Neural cell (in vitro differentiated cells): Measurements from ENCODE around the gene MMUT. TPM values are rescaled to one million over a fixed set of nuclear protein-coding genes. Genes with fewer than 3 reads are reported as not detected.

ENCODE experiments used
- H2AFZ ChIP-seq: fragments of 200-600, 300-800 bp; sonication (generic), shearing (Covaris generic); 2 replicates; pipeline ENCODE4 v1.6.0; 2014; ENCODE audit warnings: low read depth, mild to moderate bottlenecking, antibody characterized with exemption, low read length, moderate library complexity
- H3F3A ChIP-seq: fragments of 200-600 bp; shearing (Covaris generic); 2 replicates; pipeline ENCODE4 v1.6.1; 2016; ENCODE audit warnings: mild to moderate bottlenecking, moderate library complexity, mixed read lengths, antibody characterized with exemption, low read length; ENCODE audit not compliant: insufficient read depth, poor library complexity, severe bottlenecking
- H3K27ac ChIP-seq: fragments of 200-600, 300-800 bp; sonication (generic), shearing (Covaris generic); 2 replicates; pipeline ENCODE4 v1.5.1; 2014; ENCODE audit warnings: mild to moderate bottlenecking, low read length, moderate library complexity
- H3K27me3 ChIP-seq: fragments of 300-800, 200-600 bp; sonication (generic), shearing (Covaris generic); 2 replicates; pipeline ENCODE4 v1.6.0; 2014; ENCODE audit warnings: mild to moderate bottlenecking, low read depth, low read length, moderate library complexity; ENCODE audit not compliant: insufficient read depth
- H3K36me3 ChIP-seq: fragments of 300-800, 200-600 bp; sonication (generic), shearing (Covaris generic); 2 replicates; pipeline ENCODE4 v1.5.1; 2014; ENCODE audit warnings: mild to moderate bottlenecking, antibody characterized with exemption, low read length, moderate library complexity; ENCODE audit not compliant: insufficient read depth
- H3K4me2 ChIP-seq: fragments of 300-800, 200-600 bp; sonication (generic), shearing (Covaris generic); 2 replicates; pipeline ENCODE4 v1.6.0; 2014; ENCODE audit warnings: mild to moderate bottlenecking, low read length
- H3K4me3 ChIP-seq: fragments of 300-800, 200-600 bp; sonication (generic), shearing (Covaris generic); 2 replicates; pipeline ENCODE4 v1.5.1; 2014; ENCODE audit warnings: mild to moderate bottlenecking, low read length, moderate library complexity
- H3K79me2 ChIP-seq: fragments of 200-600 bp; shearing (Covaris generic); replicated peaks from 2 replicates; pipeline ENCODE4 v1.6.0; 2014; ENCODE audit warnings: mild to moderate bottlenecking, low read length, moderate library complexity; ENCODE audit not compliant: insufficient read depth
- H3K9ac ChIP-seq: fragments of 300-800, 200-600 bp; sonication (generic), shearing (Covaris generic); 2 replicates; pipeline ENCODE4 v1.6.1; 2016; ENCODE audit warnings: mild to moderate bottlenecking, low read length, mixed read lengths
- H3K9me2 ChIP-seq: fragments of 200-600 bp; shearing (Covaris generic); 2 replicates; pipeline ENCODE4 v1.6.1; 2016; ENCODE audit warnings: mild to moderate bottlenecking, low read length, mixed read lengths; ENCODE audit not compliant: insufficient read depth
- H3K9me3 ChIP-seq: fragments of 200-600, 300-800 bp; sonication (generic), shearing (Covaris generic); 2 replicates; pipeline ENCODE4 v1.6.1; 2016; ENCODE audit warnings: mild to moderate bottlenecking, mixed run types, low read length, moderate library complexity, mixed read lengths
- H4K20me1 ChIP-seq: fragments of 200-600 bp; shearing (Covaris generic); 2 replicates; pipeline ENCODE4 v1.6.1; 2016; ENCODE audit warnings: mild to moderate bottlenecking, mixed run types; ENCODE audit not compliant: insufficient read depth
- EP300 ChIP-seq: fragments of 450-650 bp; conservative IDR thresholded peaks from 2 replicates; pipeline ENCODE4 v1.6.1; 2014; ENCODE audit warnings: antibody characterized with exemption, mild to moderate bottlenecking, moderate library complexity; ENCODE audit not compliant: poor library complexity, severe bottlenecking
- EZH2 ChIP-seq: fragments of 200-600, 300-800 bp; shearing (Covaris generic), sonication (generic); IDR thresholded peaks from 2 replicates; pipeline ENCODE4 v1.6.1; 2014; ENCODE audit warnings: antibody characterized with exemption, low read length, borderline replicate concordance, mild to moderate bottlenecking; ENCODE audit not compliant: insufficient read depth, poor library complexity, severe bottlenecking
- MXI1 ChIP-seq: fragments of 450-650 bp; conservative IDR thresholded peaks from 2 replicates; pipeline ENCODE4 v1.6.1; 2014; ENCODE audit warnings: antibody characterized with exemption, mild to moderate bottlenecking; ENCODE audit not compliant: poor library complexity, severe bottlenecking
- POLR2AphosphoS5 ChIP-seq: IDR thresholded peaks from 2 replicates; pipeline ENCODE4 v1.6.1; 2012
- RAD21 ChIP-seq: fragments of 450-650 bp; conservative IDR thresholded peaks from 2 replicates; pipeline ENCODE4 v1.6.1; 2014; ENCODE audit warnings: antibody characterized with exemption, mild to moderate bottlenecking, moderate library complexity
- SMC3 ChIP-seq: fragments of 450-650 bp; conservative IDR thresholded peaks from 2 replicates; pipeline ENCODE4 v1.6.1; 2014; ENCODE audit warnings: antibody characterized with exemption, mild to moderate bottlenecking, moderate library complexity; ENCODE audit not compliant: poor library complexity
- TAF1 ChIP-seq: IDR thresholded peaks from 2 replicates; pipeline ENCODE4 v1.6.1; 2012; ENCODE audit warnings: low read depth
- polyA plus RNA-seq: library from polyadenylated mRNA; depleted of rRNA; stranded (reverse); fragments of >200 nt; gene quantifications from 2 replicates; pipeline ENCODE4 v1.2.3, GENCODE V29; 2014
- TF ChIP-seq, protein P1 (sequence below): fragments of 450-650 bp; IDR thresholded peaks from 2 replicates; pipeline ENCODE4 v1.5.1; 2014; ENCODE audit warnings: antibody characterized with exemption, mild to moderate bottlenecking, moderate library complexity; ENCODE audit not compliant: poor library complexity, severe bottlenecking
- TF ChIP-seq, protein P2 (sequence below): IDR thresholded peaks from 2 replicates; pipeline ENCODE4 v1.6.1; 2012; ENCODE audit warnings: borderline replicate concordance

Gene MMUT
- polyA plus RNA-seq, 1 donor from 2014 or later, result 24.0 TPM

DNA sequence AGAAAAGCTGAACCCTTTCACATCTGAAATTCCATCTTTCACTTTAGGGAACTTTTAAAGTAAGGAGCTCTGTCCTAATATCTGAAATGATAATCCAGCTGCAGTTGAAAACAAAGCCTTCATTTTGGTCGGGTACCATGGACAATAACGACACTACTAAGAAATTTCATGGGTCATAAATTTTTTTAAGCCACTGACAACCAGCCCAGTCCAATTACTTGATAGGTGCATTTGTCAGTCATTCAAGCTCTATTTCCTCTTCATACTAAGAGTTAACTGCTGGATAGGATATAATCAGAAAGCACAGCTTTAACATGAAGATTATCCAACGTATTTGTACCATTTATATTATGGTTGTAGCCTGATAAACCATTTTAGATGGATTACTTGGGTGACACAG is 52.5 kb downstream of the MMUT start:
- no peak overlapping the region for H3K27ac ChIP-seq
- no peaks in the 10 kb centered on the region for H3K79me2 ChIP-seq
- no peaks in the 10 kb centered on the region for H4K20me1 ChIP-seq
- no peak overlapping the region for H3K9ac ChIP-seq
- H3K36me3 ChIP-seq, result no peaks in the 10 kb centered on the region
- no peaks in the 10 kb centered on the region for H3K9me2 ChIP-seq
- H3F3A ChIP-seq, result no peaks in the 10 kb centered on the region
- H3K27me3 ChIP-seq, result no peaks in the 10 kb centered on the region
- H3K9me3 ChIP-seq, result no peaks in the 10 kb centered on the region
- H3K4me2 ChIP-seq, result no peak overlapping the region
- H3K4me3 ChIP-seq, result no peak overlapping the region
- no peak overlapping the region for H2AFZ ChIP-seq
- no peak for TF ChIP-seq MXI1
- no peak for TF ChIP-seq POLR2AphosphoS5
- TF ChIP-seq EP300, result no peak
- TF ChIP-seq SMC3, result no peak
- TF ChIP-seq, protein P1, sequence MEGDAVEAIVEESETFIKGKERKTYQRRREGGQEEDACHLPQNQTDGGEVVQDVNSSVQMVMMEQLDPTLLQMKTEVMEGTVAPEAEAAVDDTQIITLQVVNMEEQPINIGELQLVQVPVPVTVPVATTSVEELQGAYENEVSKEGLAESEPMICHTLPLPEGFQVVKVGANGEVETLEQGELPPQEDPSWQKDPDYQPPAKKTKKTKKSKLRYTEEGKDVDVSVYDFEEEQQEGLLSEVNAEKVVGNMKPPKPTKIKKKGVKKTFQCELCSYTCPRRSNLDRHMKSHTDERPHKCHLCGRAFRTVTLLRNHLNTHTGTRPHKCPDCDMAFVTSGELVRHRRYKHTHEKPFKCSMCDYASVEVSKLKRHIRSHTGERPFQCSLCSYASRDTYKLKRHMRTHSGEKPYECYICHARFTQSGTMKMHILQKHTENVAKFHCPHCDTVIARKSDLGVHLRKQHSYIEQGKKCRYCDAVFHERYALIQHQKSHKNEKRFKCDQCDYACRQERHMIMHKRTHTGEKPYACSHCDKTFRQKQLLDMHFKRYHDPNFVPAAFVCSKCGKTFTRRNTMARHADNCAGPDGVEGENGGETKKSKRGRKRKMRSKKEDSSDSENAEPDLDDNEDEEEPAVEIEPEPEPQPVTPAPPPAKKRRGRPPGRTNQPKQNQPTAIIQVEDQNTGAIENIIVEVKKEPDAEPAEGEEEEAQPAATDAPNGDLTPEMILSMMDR, result no peak
- TF ChIP-seq TAF1, result no peak
- TF ChIP-seq, protein P2, sequence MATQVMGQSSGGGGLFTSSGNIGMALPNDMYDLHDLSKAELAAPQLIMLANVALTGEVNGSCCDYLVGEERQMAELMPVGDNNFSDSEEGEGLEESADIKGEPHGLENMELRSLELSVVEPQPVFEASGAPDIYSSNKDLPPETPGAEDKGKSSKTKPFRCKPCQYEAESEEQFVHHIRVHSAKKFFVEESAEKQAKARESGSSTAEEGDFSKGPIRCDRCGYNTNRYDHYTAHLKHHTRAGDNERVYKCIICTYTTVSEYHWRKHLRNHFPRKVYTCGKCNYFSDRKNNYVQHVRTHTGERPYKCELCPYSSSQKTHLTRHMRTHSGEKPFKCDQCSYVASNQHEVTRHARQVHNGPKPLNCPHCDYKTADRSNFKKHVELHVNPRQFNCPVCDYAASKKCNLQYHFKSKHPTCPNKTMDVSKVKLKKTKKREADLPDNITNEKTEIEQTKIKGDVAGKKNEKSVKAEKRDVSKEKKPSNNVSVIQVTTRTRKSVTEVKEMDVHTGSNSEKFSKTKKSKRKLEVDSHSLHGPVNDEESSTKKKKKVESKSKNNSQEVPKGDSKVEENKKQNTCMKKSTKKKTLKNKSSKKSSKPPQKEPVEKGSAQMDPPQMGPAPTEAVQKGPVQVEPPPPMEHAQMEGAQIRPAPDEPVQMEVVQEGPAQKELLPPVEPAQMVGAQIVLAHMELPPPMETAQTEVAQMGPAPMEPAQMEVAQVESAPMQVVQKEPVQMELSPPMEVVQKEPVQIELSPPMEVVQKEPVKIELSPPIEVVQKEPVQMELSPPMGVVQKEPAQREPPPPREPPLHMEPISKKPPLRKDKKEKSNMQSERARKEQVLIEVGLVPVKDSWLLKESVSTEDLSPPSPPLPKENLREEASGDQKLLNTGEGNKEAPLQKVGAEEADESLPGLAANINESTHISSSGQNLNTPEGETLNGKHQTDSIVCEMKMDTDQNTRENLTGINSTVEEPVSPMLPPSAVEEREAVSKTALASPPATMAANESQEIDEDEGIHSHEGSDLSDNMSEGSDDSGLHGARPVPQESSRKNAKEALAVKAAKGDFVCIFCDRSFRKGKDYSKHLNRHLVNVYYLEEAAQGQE, result no peak
- TF ChIP-seq RAD21, result no peak

DNA sequence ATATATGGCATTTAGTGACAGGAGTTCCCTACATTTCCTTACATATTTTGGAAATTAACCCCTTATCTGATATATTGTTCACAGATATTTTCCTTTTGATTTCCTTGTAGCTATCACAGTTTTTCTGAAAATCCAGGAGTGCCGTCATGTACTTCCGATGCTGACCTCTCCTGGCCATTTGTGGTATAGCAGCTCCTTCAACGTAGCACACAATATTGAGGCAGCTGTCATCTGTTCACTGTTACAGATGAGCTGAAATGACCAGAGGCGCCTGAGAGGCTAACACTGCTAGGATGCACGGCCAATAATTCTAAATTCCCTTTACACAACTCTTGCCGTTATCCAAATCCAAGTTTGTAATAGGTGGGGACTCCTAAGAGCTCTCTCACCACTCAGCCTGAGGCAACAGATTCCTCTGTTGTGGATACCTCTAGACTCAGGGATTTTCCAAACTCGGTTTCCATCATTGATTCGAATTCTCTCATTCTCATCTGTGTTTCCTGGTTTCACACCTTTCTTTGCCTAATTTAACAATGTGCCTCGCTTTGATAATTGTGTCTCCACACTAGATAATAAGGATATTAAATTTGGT is 53.0 kb downstream of the MMUT start:
- H3K79me2 ChIP-seq, result no peaks in the 10 kb centered on the region
- H3K9me3 ChIP-seq, result no peaks in the 10 kb centered on the region
- H3K27me3 ChIP-seq, result no peaks in the 10 kb centered on the region
- H3K9ac ChIP-seq, result no peak overlapping the region
- no peak overlapping the region for H3K4me2 ChIP-seq
- no peaks in the 10 kb centered on the region for H4K20me1 ChIP-seq
- no peak overlapping the region for H3K4me3 ChIP-seq
- H3F3A ChIP-seq, result no peaks in the 10 kb centered on the region
- no peak overlapping the region for H3K27ac ChIP-seq
- no peaks in the 10 kb centered on the region for H3K9me2 ChIP-seq
- TF ChIP-seq, protein P2, result no peak
- no peak for TF ChIP-seq POLR2AphosphoS5
- peak; percentile 85 for TF ChIP-seq SMC3
- TF ChIP-seq MXI1, result no peak
- peak; percentile 88 for TF ChIP-seq RAD21
- no peak for TF ChIP-seq EP300
- TF ChIP-seq, protein P1, result peak; percentile 85
- TF ChIP-seq TAF1, result no peak
- TF ChIP-seq EZH2, result no peak
- no peaks in the 10 kb centered on the region for H3K36me3 ChIP-seq
- H2AFZ ChIP-seq, result no peak overlapping the region
